Psoas muscle (tissue), 8 donors: ENCODE data around the gene ADARB1. TPM values are rescaled to one million over a fixed set of nuclear protein-coding genes. Genes with fewer than 3 reads are reported as not detected.

Source experiments
- ATAC-seq, 4 donors: fragments of 200-7000 bp; cut with Tn5 transposase; one replicate each; pipeline ENCODE4 v1.9.1; 2020; ENCODE audit warnings: moderate library complexity in 3 of 4, mild to moderate bottlenecking in 2 of 4
- DNase-seq, 2 donors: peaks; one replicate each; pipeline ENCODE4 v3.0.0-alpha.2; 2020
- H3K27ac ChIP-seq: fragments of 200-600 bp; one replicate; pipeline ENCODE4 v1.8.0; 2022
- H3K27me3 ChIP-seq, 3 donors: fragments of 200-600 bp in 1 of 3; one replicate each; pipeline versions ENCODE4 v1.6.1 to v1.8.0; 2013 to 2022; ENCODE audit warnings: low read length in 2 of 3, mild to moderate bottlenecking in 2 of 3, moderate library complexity in 1 of 3; ENCODE audit not compliant: insufficient read depth in 3 of 3
- H3K36me3 ChIP-seq, 2 donors: fragments of 200-600 bp in 1 of 2; one replicate each; pipeline versions ENCODE4 v1.6.1 to v1.8.0; 2013 to 2022; ENCODE audit warnings: low read depth in 1 of 2, mild to moderate bottlenecking in 1 of 2, moderate library complexity in 1 of 2; ENCODE audit not compliant: insufficient read depth in 1 of 2
- H3K4me1 ChIP-seq: fragments of 200-600 bp; one replicate; pipeline ENCODE4 v1.8.0; 2022
- H3K4me3 ChIP-seq: fragments of 200-600 bp; one replicate; pipeline ENCODE4 v1.8.0; 2022; ENCODE audit warnings: mild to moderate bottlenecking
- H3K9me3 ChIP-seq: fragments of 200-600 bp; one replicate; pipeline ENCODE4 v1.8.0; 2022
- WGBS, 3 donors: extraction: QIAGEN DNeasy Blood & Tissue Kit; methylation state at CpG; one replicate each; pipeline versions ENCODE4 v1.1.6 to v1.1.7; 2013; 5-methylcytosine and 5-hydroxymethylcytosine counted together
- intact Hi-C, 2 donors: fragments of 100-400 bp; cut with DNase I; formaldehyde crosslinking; loops; one replicate each; pipeline versions ENCODE4 v1.11.0 to v1.14.2; 2022
- polyA plus RNA-seq, 3 donors: library from polyadenylated mRNA; stranded (reverse); fragments of 200-250 nt; gene quantifications; one replicate each; pipeline ENCODE4 v1.2.3, GENCODE V29; 2013
- total RNA-seq, 4 donors: library from RNA; stranded (reverse); fragmentation: NEBNext Ultra II Directional in 2 of 4; extraction: Animal tissue kit (Norgen Biotek cat#: 25700) in 2 of 4; gene quantifications; one replicate each; pipeline versions ENCODE4 v1.2.1 to v1.2.4, GENCODE V29; 2021 to 2023
- TF ChIP-seq, protein P1 (sequence below): fragments of 200-600 bp; IDR thresholded peaks from one replicate; pipeline ENCODE4 v1.8.0; 2022; ENCODE audit warnings: antibody characterized with exemption
- donor health status: healthy with polysubstance abuse.
- donor health status: DM: no; HTN: no; CAD: no; lungs with moderate emphysema.
- donor health status: Bipolar disorder and iron deficiency.
- donor health status: healthy.
- donor health status: DM: yes; HTN: yes; CAD: no.
- donor health status: DM: no; HTN: no; CAD: no.
- donor health status: DM: no; HTN: no; CAD: no.
- donor health status: DM: yes; HTN: yes; CAD: no.

Gene ADARB1
- total and polyA plus RNA-seq, 7 donors, result 3.8 to 22.7 (median 6.9) TPM

DNA sequence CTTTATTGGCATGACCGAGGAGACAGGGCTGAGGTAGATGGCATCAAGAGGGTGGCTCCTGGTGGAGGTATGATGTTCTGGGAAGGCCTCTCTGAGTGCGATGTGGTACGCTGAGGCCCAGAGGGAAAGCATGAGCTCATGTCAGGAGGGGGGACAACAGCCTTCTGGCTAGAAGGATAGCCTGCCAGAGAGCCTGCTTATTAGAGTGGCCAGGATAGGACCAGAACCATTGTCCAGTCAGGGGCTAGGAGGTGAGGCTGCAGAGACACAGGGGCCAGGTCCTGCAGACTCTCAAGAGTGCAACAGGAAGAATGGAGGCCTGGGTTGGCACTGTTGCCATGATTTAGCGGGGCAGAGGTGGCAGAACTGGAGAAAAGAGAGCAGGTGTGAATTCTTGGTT is 7.3 kb downstream of the ADARB1 start:
- Histone ChIP-seq H3K27ac (no peak overlapping the region), H3K36me3 (peaks cover 0 to 15% of the 10 kb centered on the region in 2 donors), H3K9me3 (no peaks in the 10 kb centered on the region), H3K4me1 (peaks cover 18% of the 10 kb centered on the region), H3K4me3 (no peak overlapping the region), H3K27me3 (no peaks in the 10 kb centered on the region)
- intact Hi-C loops, result no loop called here
- 85 to 93% (median 93%) methylated on average over 4 of the region's 4 CpGs for WGBS, 3 donors
- DNase-seq (no peak), ATAC-seq (no peak)
- TF ChIP-seq, protein P1, sequence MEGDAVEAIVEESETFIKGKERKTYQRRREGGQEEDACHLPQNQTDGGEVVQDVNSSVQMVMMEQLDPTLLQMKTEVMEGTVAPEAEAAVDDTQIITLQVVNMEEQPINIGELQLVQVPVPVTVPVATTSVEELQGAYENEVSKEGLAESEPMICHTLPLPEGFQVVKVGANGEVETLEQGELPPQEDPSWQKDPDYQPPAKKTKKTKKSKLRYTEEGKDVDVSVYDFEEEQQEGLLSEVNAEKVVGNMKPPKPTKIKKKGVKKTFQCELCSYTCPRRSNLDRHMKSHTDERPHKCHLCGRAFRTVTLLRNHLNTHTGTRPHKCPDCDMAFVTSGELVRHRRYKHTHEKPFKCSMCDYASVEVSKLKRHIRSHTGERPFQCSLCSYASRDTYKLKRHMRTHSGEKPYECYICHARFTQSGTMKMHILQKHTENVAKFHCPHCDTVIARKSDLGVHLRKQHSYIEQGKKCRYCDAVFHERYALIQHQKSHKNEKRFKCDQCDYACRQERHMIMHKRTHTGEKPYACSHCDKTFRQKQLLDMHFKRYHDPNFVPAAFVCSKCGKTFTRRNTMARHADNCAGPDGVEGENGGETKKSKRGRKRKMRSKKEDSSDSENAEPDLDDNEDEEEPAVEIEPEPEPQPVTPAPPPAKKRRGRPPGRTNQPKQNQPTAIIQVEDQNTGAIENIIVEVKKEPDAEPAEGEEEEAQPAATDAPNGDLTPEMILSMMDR, result no peak

DNA sequence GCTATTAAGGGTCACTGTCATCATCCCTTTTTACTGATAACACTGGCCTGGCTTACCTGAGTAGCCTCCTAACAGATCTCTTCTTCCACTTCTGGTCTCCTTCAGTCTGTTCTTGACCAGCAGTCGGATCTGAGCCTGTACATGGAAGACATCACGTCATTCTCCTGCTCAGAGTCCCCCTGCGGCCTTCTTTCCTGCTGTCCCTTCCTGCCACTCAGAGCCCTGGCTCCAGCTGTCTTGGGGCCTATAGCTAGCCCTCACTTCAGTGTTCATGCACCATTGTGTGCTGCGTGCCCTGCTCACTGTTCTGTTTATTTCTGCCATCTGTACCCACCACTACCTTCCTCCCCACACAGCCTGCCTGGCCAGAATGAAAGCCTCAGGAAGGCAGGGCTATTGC is 8.4 kb downstream of the ADARB1 start:
- peaks cover 16% of the 10 kb centered on the region for H3K4me1 ChIP-seq
- TF ChIP-seq, protein P1, result no peak
- WGBS, 3 donors, result 66 to 77% (median 68%) methylated on average over 4 of the region's 4 CpGs
- H3K9me3 ChIP-seq, result no peaks in the 10 kb centered on the region
- no peaks in the 10 kb centered on the region for H3K27me3 ChIP-seq
- DNase-seq, result no peak
- intact Hi-C loops, result no loop called here
- H3K36me3 ChIP-seq, result peaks cover 0 to 15% of the 10 kb centered on the region in 2 donors
- ATAC-seq, result no peak
- H3K27ac ChIP-seq, result no peak overlapping the region
- no peak overlapping the region for H3K4me3 ChIP-seq

DNA sequence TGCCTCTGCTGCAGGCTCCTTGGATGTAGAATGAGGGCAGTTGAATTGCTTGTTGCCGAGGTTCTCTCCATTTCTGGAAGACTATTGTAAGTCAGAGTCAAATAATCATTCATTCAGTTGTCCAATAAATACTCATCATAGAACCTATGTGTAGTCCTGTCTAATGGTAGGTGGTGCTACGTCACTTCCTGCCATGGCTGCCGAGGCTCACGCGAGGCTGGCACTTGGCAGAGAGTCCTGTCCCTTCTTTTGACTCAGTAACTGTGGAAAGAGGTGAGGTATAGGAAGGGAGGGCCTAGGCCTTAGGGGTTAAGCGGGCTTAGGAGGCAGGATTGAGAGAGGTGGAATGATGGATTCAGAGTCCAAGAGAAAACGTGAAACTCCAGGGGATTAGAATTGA is 9.7 kb downstream of the ADARB1 start:
- Histone ChIP-seq H3K27me3 (no peaks in the 10 kb centered on the region), H3K4me3 (no peak overlapping the region), H3K9me3 (no peaks in the 10 kb centered on the region), H3K27ac (no peak overlapping the region), H3K36me3 (peaks cover 0 to 15% of the 10 kb centered on the region in 2 donors), H3K4me1 (peaks cover 9% of the 10 kb centered on the region)
- TF ChIP-seq, protein P1, result no peak
- WGBS, 3 donors, result 74 to 86% (median 82%) methylated on average over 7 of the region's 7 CpGs
- no peak for ATAC-seq
- no peak for DNase-seq
- intact Hi-C loops, result no loop called here

DNA sequence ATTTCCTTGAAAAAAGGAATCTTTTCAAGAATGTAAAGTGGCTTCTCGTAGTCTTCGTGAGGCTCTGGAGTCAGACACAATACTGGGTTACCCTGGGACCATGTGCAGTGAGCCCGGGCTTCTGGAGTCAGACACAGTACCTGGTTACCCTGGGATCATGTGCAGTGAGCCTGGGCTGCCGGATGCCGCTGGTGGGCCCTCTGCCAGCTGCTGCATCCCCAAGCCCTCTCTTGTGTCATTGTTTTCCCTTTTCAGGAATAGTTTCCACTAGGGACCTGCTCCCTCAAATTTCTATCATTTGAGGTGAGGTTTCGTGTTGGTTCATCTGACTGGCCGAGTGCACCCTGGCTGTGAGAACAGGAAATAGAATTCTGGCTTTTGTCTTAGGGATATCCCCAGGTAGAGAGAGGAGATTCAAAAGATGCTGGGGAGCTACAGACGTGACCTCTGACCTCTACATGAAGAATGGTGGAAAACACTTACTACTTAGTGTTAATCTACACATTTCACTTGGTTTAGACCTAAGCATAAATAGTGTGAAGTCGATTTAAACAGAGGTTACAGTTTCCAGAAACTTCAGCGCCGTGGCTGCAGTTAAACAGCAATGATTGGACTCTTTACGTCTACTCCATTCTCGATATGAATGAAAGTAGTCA is 10.6 kb downstream of the ADARB1 start:
- DNase-seq (no peak), ATAC-seq (no peak)
- Histone ChIP-seq H3K27me3 (no peaks in the 10 kb centered on the region), H3K4me1 (peaks cover 3% of the 10 kb centered on the region), H3K9me3 (no peaks in the 10 kb centered on the region), H3K27ac (no peak overlapping the region), H3K36me3 (peaks cover 0 to 15% of the 10 kb centered on the region in 2 donors), H3K4me3 (no peak overlapping the region)
- intact Hi-C loops, result no loop called here
- WGBS, 3 donors, result 78 to 79% (median 78%) methylated on average over 13 of the region's 13 CpGs
- TF ChIP-seq, protein P1, result no peak

DNA sequence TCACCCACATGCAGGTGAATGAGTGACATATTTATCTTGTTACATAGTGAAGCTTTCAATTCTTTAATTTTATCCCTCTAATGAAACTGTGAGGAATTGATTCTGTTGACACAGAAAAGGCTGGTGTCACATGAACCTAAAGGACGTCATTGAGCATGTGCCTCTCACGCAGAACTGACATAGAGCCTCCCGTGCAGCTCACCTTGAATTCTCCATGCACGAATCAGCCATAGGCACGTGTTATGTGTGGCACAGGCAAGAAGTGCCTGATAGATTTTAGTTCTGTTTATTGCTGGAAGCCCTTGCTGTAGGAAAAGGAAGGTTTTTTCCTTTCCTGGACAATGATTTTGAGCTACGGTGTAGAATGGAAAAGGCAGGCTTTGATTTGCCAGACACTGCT is 11.3 kb downstream of the ADARB1 start:
- Histone ChIP-seq H3K4me3 (no peak overlapping the region), H3K27me3 (no peaks in the 10 kb centered on the region), H3K36me3 (peaks cover 0 to 15% of the 10 kb centered on the region in 2 donors), H3K27ac (no peak overlapping the region), H3K9me3 (no peaks in the 10 kb centered on the region), H3K4me1 (peaks cover 3% of the 10 kb centered on the region)
- no peak for DNase-seq
- intact Hi-C loops, result no loop called here
- 65 to 82% (median 72%) methylated on average over 6 of the region's 6 CpGs for WGBS, 3 donors
- TF ChIP-seq, protein P1, result no peak
- no peak for ATAC-seq
